ENCODE results near the gene ARHGEF7.

Gene ARHGEF7

GRCh38 chr13:111353508-111353907 lies 238.4 kb downstream of the ARHGEF7 start:
- no peak for DNase-seq (ENCODE audit: low spot score)

DNA sequence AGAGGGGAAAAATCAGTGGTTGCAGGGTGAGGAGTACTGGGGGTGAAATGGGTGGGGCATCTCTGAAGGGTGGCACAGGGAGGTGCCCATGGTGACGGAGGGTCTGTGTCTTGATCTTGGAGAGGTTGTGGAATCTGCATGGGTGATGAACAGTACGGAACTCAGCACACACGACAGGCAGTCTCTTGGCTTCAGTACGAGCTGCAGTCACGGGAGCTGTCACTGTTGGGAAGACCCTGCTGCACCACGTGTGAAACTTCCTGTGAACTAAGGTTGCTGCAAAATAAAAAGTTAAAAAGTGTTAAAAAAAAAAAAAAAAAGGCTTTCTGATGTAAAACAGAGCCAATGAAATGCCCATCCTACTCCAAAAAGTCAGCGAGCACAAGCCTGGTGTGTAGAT lies 239.7 kb downstream of the ARHGEF7 start:
- no peak for DNase-seq (ENCODE audit: low spot score)
